ENCODE measurements around the gene MACROD2.

Gene MACROD2

GRCh38 chr20:15889061-15889460, 1893.7 kb downstream of the MACROD2 start:
- no peak for TF ChIP-seq REST (IDR thresholded peaks at IDR 0.05; ENCODE audit: insufficient read depth in 1 of 2, low read depth in 2 of 2, low read length in 2 of 2)
- TF ChIP-seq POLR2AphosphoS5 (IDR thresholded peaks at IDR 0.05; ENCODE audit: low read depth, low read length): no peak
- TF ChIP-seq FOXP2 (optimal IDR thresholded peaks at IDR 0.05; ENCODE audit: borderline replicate concordance, extremely low read depth, extremely low read length, insufficient read depth): no peak
- TF ChIP-seq TAF1 (IDR thresholded peaks at IDR 0.05; ENCODE audit: borderline replicate concordance, insufficient read depth, low read length): no peak
- TF ChIP-seq SIN3A (IDR thresholded peaks at IDR 0.05; ENCODE audit: borderline replicate concordance, insufficient read depth, low read length): no peak

- no peak for TF ChIP-seq FOXP2 (optimal IDR thresholded peaks at IDR 0.05; ENCODE audit: borderline replicate concordance, extremely low read depth, extremely low read length, insufficient read depth)
- TF ChIP-seq POLR2AphosphoS5 (IDR thresholded peaks at IDR 0.05; ENCODE audit: low read depth, low read length): no peak
Measured at GRCh38 chr20:15889514-15890256, 1894.4 kb downstream of the MACROD2 start.

- TF ChIP-seq FOXP2 (optimal IDR thresholded peaks at IDR 0.05; ENCODE audit: borderline replicate concordance, extremely low read depth, extremely low read length, insufficient read depth) (no peak), POLR2AphosphoS5 (IDR thresholded peaks at IDR 0.05; ENCODE audit: low read depth, low read length) (no peak), SIN3A (IDR thresholded peaks at IDR 0.05; ENCODE audit: borderline replicate concordance, insufficient read depth, low read length) (no peak), TAF1 (IDR thresholded peaks at IDR 0.05; ENCODE audit: borderline replicate concordance, insufficient read depth, low read length) (no peak), REST (IDR thresholded peaks at IDR 0.05; ENCODE audit: insufficient read depth in 1 of 2, low read depth in 2 of 2, low read length in 2 of 2) (no peak)
Measured at GRCh38 chr20:15890407-15890982, 1895.2 kb downstream of the MACROD2 start.

- TF ChIP-seq SIN3A (IDR thresholded peaks at IDR 0.05; ENCODE audit: borderline replicate concordance, insufficient read depth, low read length) (no peak), REST (IDR thresholded peaks at IDR 0.05; ENCODE audit: insufficient read depth in 1 of 2, low read depth in 2 of 2, low read length in 2 of 2) (no peak), TAF1 (IDR thresholded peaks at IDR 0.05; ENCODE audit: borderline replicate concordance, insufficient read depth, low read length) (no peak), FOXP2 (optimal IDR thresholded peaks at IDR 0.05; ENCODE audit: borderline replicate concordance, extremely low read depth, extremely low read length, insufficient read depth) (no peak), POLR2AphosphoS5 (IDR thresholded peaks at IDR 0.05; ENCODE audit: low read depth, low read length) (no peak)
Measured at GRCh38 chr20:15895126-15895525, 1899.8 kb downstream of the MACROD2 start.

GRCh38 chr20:15895560-15896084, 1900.3 kb downstream of the MACROD2 start:
- TF ChIP-seq FOXP2 (optimal IDR thresholded peaks at IDR 0.05; ENCODE audit: borderline replicate concordance, extremely low read depth, extremely low read length, insufficient read depth) (no peak), REST (IDR thresholded peaks at IDR 0.05; ENCODE audit: insufficient read depth in 1 of 2, low read depth in 2 of 2, low read length in 2 of 2) (no peak), SIN3A (IDR thresholded peaks at IDR 0.05; ENCODE audit: borderline replicate concordance, insufficient read depth, low read length) (no peak), TAF1 (IDR thresholded peaks at IDR 0.05; ENCODE audit: borderline replicate concordance, insufficient read depth, low read length) (no peak), POLR2AphosphoS5 (IDR thresholded peaks at IDR 0.05; ENCODE audit: low read depth, low read length) (no peak)
